ENCODE measurements around the gene RNF225.
"Not testable (repeated sequence)": the region's sequence is repeated elsewhere in the genome, so short reads cannot be mapped to it uniquely, and the experiment has no call there.

RNF225 gene

DNA sequence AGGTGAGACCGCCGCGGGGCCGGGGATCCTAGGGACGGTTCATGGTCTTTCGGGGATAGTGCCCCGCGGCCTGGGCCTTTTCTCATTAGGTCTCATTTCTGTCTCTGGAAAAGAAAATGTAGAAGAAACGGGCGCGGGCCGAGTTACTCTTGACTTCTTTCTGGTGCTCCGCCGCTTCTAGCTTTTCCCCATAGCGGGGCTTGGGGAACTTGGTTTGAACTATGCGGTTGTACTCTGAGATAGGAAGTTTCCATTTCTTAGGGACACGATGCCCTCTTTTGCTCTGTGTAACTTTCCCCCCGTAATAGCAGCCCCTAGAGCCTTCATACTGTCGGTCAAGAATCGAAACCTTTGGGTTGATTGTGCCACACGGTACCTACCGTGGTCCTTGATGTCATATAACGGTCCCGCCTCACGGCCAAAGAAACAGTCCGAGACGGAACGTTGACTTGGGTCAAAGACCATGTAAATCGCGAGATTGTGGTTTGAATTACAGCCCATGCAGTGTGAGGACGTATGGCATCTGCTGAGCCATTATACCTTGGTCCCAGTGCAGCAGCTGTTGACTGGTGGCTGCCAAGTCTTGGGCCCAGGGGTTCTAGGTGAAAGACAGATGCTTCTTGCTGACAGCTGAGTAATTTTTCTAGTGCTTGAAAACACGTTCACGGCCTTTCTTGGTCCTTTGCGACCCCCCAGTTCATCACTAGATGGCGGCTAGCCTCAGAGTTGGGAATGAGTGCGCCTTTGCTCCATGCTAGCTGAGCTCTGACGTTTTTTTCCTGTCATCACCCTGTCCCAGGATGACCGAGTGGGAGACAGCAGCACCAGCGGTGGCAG is 7.9 kb upstream of the RNF225 start:
- no peak for DNase-seq

DNA sequence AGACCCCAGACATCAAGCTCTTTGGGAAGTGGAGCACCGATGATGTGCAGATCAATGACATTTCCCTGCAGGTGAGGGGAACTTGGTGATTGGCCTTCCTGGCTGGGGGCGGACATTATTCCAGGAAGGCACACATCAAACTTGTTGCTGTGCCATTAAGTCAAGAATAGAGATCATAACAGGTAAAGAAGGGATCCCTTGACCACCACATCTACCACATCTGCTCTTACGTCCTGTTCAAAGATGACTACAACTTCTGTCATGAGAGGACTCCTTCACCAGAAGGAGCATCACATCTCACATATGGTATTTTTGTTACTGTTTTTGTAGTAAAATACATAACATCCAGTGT is 7.3 kb upstream of the RNF225 start:
- DNase-seq: no peak

DNA sequence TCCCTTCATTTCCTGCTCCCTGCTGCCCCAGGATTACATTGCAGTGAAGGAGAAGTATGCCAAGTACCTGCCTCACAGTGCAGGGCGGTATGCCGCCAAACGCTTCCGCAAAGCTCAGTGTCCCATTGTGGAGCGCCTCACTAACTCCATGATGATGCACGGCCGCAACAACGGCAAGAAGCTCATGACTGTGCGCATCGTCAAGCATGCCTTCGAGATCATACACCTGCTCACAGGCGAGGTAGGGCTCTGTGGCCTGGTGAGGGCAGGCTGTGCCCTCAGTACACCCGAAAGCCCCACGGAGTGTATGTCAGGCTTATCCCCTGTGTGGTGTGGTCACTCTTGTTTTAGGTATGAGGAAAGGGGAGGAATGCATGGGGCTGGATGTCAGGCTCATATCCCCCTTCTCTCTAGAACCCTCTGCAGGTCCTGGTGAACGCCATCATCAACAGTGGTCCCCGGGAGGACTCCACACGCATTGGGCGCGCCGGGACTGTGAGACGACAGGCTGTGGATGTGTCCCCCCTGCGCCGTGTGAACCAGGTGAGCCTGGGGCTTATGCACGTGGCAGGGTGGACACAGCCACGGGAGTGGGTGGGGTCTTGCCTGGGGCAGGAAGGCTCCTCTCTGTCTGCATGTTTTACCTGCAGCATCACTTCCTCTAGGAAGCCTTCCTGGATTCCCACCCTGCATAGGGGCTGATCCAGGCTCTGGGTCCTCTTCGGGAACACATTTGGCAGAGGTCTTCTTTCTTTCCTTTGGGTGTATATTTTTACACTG is 2.3 kb upstream of the RNF225 start:
- no peak for DNase-seq

DNA sequence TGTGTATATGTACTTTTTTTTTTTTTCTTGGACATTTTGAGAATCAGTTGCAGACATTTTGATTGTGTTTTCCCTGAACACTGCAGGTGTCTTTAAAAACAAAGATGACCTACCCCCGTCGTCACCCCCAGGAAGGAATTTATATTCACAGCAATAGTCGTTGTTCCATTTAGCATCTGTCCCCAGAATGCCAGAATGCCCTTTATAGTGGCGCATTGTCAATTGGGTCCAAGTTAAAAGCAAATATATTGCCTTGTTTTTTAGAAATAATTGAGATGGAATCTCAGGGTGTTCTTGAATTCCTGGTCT is 1.8 kb upstream of the RNF225 start:
- DNase-seq: no peak

DNA sequence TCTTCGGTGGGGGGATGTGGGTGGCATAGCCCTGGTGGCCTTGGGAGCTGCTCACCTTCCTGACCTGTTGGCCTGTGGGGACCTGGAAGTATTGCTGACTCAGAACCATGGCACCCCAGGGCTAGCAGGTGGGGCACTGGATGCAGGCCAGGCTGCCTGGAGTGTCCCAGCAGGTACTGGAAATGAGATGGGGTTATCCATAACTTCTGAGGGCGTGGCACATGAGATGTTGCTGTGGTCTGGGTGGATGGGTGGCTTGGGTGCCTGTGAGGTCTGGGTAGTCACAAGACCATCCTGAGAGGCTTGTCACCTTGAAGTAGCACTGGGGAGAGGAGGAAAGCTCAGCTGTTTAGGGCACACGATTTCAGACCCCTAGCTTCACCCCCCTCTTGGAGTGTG is 636 bp upstream of the RNF225 start:
- no peak for DNase-seq

DNA sequence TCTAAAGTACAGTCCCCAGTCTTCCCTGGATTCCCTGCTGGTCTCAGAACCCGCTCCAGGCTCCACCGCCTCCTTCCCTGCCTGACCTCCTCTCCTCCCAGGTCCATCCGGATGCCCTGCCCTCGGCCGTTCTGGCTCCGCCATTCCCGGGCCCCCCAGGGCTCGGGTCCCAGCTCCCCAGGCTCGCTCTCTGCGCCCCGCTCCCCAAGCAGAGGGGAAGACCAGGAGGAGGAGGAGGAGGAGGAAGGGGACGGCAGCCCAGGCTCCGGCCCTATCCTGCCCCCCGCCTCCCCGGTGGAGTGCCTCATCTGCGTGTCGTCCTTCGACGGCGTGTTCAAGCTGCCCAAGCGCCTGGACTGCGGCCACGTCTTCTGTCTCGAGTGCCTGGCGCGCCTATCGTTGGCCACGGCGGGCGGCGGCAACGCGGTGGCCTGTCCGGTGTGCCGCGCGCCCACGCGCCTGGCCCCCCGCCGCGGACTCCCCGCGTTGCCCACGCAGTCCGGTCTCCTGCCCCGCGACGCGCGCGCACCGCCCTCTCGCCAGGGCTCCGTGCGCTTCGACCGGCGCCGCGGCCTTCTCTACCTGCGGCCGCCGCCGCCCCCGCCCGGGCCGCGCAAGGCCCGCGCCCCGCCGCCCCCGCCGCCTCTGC is 647 bp downstream of the RNF225 start:
- peak; percentile 40 for DNase-seq

DNA sequence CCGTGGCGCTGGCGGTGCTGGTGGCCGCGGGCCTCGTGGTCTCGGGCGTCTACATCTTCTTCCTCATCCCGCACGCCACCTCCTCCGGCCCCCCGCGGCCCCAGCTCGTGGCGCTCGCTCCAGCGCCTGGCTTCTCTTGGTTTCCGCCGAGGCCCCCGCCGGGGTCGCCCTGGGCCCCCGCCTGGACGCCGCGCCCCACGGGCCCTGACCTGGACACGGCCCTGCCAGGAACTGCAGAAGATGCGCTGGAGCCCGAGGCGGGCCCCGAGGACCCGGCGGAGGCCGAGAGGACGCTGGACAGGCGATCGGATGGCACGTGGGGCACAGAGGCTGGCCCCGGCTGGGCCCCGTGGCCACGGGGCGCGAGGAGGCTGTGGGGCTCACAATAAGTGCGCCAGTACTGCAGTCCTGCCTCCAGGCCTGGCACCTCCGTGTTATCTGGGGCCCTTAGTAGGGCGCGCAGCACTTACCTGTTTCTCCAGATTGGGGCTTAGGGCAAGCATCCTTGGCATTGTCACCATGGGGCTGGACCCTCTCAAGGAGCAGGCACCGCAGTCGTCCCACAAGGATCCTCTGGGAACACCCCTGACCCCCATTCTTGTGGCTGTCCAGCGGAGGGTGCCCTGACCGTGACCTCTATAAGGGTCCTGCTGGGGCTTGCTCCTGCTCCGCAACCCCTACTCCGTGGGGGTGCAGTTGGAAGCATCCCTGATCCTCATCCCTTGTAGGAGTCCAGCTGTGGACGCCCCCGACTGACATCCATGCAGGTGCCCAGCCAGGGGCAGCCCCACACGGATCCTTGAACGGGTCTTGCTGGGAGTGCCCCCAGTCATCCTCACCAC is 1.5 kb downstream of the RNF225 start:
- DNase-seq: no peak

DNA sequence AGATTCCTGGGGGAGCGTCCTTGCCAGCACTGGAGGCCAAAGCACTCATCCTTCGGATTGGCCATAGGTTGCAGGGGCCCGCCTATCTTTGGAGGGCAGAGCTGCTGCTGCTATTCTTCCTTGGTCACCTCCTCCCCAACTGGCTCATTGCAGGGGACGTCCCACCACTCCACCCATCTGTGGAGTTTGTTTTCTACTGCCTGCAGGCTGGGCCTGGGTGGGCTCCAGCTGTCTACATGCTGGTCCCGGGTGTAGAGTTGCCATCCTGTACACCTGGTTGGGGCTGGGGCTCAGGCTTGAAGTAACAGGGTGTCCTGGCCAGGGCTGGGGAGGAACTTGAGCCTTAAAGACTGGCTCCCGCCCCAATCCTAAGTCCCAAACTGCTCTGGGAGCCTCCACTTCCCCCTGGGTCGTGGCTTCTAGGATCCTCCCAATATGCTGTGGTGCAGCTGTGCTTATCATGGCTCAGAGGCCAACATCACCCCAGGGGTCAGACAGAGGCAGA is 2.1 kb downstream of the RNF225 start:
- no peak for DNase-seq

DNA sequence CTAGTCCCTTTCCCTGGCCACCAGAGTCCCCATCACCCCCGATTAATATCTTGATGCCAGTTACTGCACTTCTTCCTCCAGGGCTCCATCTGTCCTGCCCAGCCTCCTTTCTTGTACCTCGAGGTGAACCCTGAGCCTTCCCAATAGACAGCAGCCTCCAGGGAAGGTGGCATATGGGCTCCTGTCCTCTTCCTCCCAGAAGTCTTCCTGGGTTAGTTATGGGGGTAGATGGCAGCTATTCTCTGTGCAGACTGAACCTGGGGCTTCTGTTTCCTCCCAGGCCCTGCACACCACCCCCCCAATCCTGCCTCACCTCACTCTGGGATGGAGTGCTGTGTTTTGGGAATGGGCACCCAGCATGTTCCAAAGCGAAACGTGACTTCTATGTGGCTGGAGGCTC is 2.6 kb downstream of the RNF225 start:
- DNase-seq: no peak

DNA sequence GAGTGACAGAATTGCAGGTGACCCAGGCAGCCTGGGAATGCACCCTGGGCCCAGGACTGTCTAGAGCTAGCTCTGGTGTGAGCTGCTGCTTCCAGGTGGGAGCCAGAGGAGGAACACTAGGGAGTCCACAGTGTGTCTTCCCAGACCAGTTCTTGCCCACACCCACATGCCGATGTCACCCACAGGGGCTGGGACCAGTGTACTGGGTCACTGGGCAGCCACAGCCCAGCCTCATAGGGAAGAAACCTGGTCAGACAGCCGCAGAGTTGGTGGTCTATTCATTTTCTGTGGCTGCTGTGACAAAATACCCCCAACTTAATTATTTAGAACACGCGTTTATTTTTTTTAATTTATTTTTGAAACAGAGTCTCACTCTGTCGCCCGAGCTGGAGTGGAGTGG is 3.1 kb downstream of the RNF225 start:
- DNase-seq: no peak

DNA sequence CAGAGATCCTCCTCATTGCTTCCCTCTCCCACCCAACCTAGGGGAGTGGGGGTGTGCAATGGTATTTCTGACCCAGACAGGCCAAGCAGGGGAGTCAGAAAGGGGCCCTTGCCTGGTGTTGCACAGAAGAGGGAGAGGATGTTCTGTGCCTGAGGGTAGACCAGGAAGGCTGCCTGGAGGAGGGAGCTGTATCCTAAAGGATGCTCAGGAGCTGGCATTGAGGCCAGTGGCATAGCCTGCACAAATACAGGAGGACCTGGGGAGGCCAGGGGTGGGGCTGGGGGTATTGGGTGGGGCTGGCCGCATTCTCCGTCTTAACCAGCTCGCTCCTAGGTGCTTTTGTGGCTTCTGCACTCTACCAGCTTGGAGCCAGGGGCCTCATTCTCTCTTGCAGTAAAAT is 4.4 kb downstream of the RNF225 start:
- DNase-seq: no peak

DNA sequence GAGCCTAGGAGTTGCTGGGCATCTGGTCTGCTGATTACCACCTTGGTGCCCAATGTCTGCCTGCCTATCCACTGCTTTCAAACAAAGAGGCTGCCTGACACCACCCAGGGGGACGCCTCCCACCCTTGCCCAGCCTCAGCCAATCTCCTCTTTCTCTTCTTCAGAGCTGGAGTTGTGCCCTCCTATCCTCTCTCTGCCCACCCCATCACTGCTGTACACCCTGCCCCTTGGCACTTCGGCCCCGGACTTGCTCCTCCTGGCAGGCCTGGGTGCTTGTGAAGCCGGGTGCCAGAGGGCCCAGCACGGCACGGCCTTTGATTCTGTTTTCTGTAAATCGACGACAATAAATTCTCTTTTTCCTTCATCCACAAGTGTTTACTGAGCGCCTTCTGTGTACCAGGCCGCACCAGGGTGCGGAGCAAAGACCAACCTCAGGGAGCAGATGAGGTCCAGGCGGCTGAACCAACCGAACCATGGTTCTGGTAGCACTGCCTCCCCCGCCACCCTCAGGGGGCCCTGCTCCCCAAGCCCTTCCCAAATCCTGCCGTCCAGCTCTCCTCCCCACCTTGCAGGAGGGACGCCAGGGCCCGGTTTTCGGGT is 5.0 kb downstream of the RNF225 start:
- no peak for DNase-seq

DNA sequence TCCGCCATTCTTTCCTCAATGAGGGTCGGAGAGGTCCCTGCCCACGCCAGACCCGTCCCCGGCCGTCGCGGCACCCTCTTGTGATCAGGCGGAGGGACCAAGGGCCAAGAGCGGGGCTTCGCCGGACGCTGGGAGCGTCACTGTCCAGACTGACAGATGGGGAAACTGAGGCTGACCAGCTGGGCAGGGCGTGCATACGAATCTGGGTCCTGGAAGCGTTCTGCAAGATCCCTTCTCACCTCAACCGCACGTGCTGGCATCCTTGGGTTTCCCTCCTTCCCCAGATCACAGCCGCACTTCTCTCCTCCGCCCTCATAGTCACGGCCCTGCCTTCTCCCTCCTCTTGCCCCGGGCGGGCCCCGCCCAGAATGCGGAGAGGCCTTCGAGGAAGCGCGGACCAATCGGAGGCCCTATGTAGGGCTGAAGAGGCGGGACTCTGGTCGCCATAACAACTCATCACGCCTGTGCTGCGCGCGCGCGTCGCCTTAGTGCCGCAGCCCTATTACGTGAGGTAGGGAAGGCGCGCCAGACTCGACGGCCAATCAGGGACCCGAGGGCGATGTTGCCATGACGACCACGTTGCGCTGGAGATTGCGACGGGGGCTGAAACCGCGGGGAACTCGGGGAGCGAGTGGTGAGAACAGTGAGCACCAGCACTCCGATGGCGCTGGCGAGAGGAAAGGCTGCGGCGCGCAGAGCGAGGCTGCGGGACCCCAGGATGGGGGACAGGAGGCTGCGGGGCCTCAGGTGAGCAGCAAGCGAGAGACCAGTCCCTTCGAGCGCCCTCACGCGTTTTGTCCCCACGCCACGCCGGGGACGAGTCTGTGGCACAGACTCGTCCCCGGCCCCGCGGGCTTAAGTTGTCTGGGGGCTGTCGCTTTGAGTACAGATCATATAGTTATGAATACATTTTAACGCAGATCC is 5.7 kb downstream of the RNF225 start:
- DNase-seq: peak; percentile 100

DNA sequence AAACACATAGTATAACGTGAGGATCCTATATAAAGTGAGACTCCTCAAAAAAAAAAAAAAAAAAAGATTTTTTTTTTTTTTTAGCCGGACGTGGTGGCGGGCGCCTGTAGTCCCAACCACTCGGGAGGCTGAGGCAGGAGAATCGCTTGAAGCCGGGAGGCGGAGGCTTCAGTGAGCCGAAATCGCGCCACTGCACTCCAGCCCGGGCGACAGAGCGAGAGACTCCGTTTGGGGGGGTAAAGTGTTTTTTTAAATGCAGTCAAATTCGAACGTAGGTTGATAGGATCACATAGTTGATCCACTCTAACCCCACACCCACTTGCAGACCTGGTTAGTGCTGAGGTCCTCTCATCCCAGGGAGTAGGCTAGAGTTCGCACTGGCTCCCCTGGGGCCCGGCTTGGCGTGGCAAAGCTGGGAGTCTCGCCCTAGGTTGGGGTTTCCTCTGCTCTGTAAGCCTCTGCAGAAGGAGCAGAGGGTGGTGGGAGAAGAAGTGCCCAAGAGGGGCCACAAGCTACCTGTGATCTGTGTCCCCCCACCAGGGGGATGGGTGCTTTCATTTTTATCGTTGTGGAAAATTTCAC is 6.5 kb downstream of the RNF225 start:
- DNase-seq: no peak

DNA sequence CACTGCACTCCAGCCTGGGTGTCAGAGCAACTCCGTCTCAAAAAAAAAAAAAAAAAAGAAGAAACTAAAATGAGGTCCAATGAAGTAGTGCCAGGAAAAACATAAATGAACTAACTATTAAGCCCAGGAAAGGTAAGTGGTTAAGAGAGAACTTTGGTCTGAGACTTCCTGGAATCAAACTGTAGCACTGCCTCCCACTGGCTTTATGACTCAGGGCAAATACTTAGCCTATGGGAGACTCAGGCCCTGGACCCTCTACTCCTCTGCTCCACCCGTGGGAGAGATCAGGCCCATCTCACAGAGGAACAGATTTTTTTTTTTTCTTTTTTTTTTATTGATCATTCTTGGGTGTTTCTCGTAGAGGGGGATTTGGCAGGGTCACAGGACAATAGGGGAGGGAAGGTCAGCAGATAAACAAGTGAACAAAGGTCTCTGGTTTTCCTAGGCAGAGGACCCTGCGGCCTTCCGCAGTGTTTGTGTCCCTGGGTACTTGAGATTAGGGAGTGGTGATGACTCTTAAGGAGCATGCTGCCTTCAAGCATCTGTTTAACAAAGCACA is 8.5 kb downstream of the RNF225 start:
- not testable (repeated sequence) for DNase-seq

DNA sequence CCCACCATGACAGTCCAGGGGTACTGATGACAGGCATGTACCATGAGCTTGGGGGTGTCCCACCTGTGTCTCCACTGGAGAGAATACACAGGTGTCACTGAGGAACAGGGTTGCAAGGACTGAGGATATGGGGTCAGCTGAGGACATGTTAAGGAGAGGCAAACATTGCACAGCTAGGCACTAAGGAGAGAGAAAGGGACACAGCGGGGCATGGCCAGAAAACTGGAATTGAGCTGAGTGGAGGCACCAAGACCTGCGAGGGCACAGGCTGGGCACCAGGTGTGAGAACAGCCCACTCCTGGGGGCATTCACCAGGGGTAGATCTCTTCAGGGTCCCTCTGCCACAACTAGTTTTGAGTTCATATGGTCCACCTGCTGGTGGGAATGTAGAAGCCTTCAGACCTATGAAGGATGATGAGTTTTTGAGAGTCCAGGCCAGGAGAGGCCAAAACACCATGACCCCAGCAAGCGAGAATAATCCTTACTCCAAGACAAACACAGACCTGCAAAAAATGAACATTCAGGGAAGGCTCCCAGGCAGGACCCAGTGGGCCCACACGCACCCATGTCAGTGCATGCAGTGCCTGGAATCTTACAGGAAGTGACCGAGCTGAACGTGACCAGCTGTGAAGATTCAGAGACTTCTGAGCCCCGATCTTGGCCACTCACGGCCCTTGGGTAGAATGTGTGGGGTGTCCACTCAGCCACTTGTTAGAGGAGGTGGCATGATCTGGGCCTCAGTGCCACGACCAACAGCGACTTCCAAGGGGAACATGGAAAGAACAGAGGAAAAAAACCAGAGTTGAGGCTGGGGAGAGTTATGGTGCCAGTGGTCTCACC is 11.6 kb downstream of the RNF225 start:
- DNase-seq: no peak

DNA sequence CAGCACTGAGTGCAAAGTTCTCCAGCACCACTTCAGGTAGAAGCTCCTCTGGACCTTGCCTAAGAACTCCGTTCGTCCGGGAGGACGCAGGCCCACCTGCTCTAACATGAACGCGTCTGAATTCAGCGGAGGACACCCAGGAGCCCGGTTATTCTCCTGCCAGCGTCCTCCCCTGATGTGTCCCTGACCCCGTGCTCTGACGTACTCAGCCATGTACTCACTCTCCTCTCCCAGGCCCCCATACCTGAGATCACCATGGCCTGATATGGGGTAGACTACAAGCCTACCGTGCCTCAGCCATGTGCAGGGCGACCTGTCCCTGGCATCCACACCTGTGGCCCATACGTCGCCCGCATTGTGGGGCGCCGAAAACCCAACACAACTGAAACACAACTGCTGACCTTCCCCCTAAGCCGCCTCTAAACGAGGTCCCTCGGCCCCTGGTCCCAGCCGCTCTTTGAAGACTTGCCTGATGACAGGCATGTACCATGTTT is 12.2 kb downstream of the RNF225 start:
- DNase-seq: no peak

DNA sequence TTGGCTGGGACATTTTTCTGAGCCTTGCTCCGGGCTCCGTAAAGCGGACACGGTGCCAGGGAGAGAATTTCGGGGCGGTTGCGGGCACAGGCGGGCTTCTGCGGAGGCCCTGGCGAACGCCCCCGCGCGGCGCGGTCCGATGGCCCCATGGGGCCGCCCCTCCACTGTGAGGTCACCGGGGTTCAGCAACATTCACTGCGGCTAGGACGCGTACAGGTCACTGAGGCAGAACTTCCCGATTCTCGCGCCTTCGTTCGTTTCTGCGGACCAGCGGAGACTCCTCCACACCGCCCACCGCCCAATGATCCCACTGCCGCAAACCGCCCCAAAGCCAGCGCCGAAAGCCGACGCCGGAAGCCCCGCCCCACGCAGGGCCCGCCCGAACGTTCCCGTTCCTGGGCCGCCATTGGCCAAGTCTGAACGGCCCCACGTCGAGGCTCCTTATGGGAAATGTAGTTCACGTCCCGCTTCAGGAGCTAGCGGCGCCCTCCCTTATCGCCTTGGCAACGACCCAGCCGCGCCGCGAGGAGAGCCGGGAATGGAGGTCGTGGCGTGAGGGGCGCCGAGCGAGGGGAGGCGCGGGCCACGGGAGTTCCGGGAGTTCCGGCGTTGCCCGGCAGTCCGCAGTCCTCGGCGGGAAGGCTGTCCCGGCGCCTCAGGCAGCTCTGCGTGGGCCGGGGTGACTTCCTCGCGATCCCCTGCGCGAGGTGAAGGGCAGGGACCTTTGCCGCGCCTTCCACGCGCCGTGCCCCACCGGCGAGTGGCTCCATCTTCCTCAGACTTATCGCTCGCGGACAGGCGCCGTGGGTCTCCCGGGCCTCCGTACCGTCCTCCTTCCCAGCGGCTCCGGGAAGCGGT is 12.9 kb downstream of the RNF225 start, which contains the start of gene ZNF584:
Gene ZNF584, plus strand, starts transcription at position 498 of the 858 bp plus-strand sequence. CDS start 499 bp downstream, outside the sequence.
- DNase-seq: peak; percentile 98
